ENCODE data around the gene ALOX12.

ALOX12 gene

GRCh38 chr17:7003745-7004144 lies 7.9 kb downstream of the ALOX12 start:
- no peak for DNase-seq

- DNase-seq: peak; percentile 73
Measured at GRCh38 chr17:7004398-7005253, 8.8 kb downstream of the ALOX12 start.

GRCh38 chr17:7005716-7006115 lies 9.9 kb downstream of the ALOX12 start:
- DNase-seq: no peak

- DNase-seq: no peak
Measured at GRCh38 chr17:7007143-7007542, 11.3 kb downstream of the ALOX12 start.

- DNase-seq: no peak
Measured at GRCh38 chr17:7010523-7010922, 14.7 kb downstream of the ALOX12 start.

GRCh38 chr17:7011415-7011814 lies 15.6 kb downstream of the ALOX12 start:
- no peak for DNase-seq

- no peak for DNase-seq
Measured at GRCh38 chr17:7011942-7012254, 16.0 kb downstream of the ALOX12 start.

- DNase-seq: peak; percentile 94
Measured at GRCh38 chr17:7014261-7014994, 18.6 kb downstream of the ALOX12 start.

- DNase-seq: no peak
Measured at GRCh38 chr17:7014995-7015958, 19.4 kb downstream of the ALOX12 start.

GRCh38 chr17:7016418-7016817 lies 20.6 kb downstream of the ALOX12 start:
- DNase-seq: no peak

GRCh38 chr17:7016886-7017826 lies 21.3 kb downstream of the ALOX12 start:
- DNase-seq: no peak

- no peak for DNase-seq
Measured at GRCh38 chr17:7017827-7018200, 22.0 kb downstream of the ALOX12 start.

- DNase-seq: no peak
Measured at GRCh38 chr17:7018331-7018964, 22.6 kb downstream of the ALOX12 start.

- no peak for DNase-seq
Measured at GRCh38 chr17:7019367-7019766, 23.5 kb downstream of the ALOX12 start.

- peak; percentile 29 for DNase-seq
Measured at GRCh38 chr17:7019839-7020519, 24.1 kb downstream of the ALOX12 start.

- no peak for DNase-seq
Measured at GRCh38 chr17:7020894-7021664, 25.2 kb downstream of the ALOX12 start.

- DNase-seq: peak; percentile 77
Measured at GRCh38 chr17:7021993-7022778, 26.3 kb downstream of the ALOX12 start.

GRCh38 chr17:7022781-7023571 lies 27.1 kb downstream of the ALOX12 start, which contains the start of gene BCL6B:
BCL6B (plus strand) TSS chr17:7023050; CDS start chr17:7023672, 622 bp downstream.
- peak; percentile 49 for DNase-seq
